ENCODE results near the gene TNFRSF21. TPM values are rescaled to one million over a fixed set of nuclear protein-coding genes. Genes with fewer than 3 reads are reported as not detected.

Gene TNFRSF21
- total and polyA plus RNA-seq, 2 of the 8 experiments (the other 6 are each of a cell fraction or from before 2014, with no cell fraction given) = 16.4 to 52.7 TPM

DNA sequence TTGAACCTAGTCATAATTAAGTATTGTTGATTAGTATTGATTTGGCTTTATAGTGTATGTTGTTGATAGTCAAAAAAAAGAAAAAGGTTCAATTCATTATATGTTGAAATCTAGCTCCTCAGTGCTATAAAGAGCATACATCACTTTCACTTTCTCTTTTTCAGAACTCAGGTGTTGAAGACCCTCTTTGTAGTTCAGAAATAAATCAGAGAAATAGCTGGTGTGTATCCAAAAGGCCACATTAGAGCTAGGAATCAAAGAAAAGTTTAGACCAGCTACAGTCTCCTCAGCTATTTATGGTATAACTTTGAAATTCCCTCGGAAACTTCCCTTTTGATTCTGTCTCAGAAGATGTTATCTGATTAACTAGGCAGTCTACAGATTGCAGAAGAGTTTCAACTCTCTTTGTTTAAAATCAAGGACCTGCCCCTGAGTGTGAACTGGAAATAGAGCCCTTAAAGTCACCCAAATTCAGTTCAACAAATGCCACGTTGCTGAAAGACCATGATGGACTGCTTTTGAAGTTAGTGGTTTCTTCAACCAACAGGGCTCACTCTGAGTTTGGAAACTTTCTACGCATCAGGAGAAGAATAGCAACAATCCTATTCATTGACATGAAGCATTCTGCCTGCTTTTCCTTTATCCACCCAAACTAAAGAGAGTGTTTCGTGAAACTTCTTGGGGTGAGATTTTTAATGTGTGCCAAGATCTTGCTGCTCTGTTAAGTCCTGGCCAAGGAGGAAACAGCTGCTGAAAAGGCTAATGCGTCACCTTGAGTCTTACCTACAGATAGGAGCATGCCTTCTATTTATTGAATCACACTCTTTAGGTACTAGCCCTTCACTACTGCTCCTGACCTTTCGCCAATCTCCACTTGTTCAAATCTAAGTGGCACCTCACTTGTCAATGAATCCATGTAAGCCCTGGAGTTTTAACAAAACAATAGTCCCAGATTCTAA, 111.7 kb downstream of the TNFRSF21 start:
- H3K9ac ChIP-seq (replicated peaks in 1 of 4; ENCODE audit: extremely low read depth in 1 of 4, low read depth in 3 of 4, low read length in 3 of 4) = no peak overlapping the region
- no peak overlapping the region for H3K4me2 ChIP-seq (ENCODE audit: insufficient read depth in 1 of 2, low read depth in 2 of 2, low read length in 2 of 2)
- FAIRE-seq (no peak), DNase-seq (ENCODE audit: low read depth in 1 of 2, low spot score in 2 of 2) (no peak)
- no peaks in the 10 kb centered on the region for H3K27me3 ChIP-seq (replicated peaks in 1 of 4; ENCODE audit: control insufficient read depth in 3 of 4, extremely low read depth in 1 of 4, insufficient read depth in 3 of 4, low read length in 3 of 4)
- H4K91ac ChIP-seq (replicated peaks; ENCODE audit: insufficient read length, low read length) = no peak overlapping the region
- H3K4ac ChIP-seq (replicated peaks; ENCODE audit: insufficient read length, low read depth, low read length) = no peak overlapping the region
- no peaks in the 10 kb centered on the region for H3K79me1 ChIP-seq (ENCODE audit: low read depth, low read length)
- H4K8ac ChIP-seq (ENCODE audit: extremely low read depth, insufficient read depth, low read length) = no peak overlapping the region
- no peak overlapping the region for H4K5ac ChIP-seq (ENCODE audit: insufficient read length, low read depth, low read length)
- no peak overlapping the region for H2AK5ac ChIP-seq (ENCODE audit: low read depth, low read length)
- no peak overlapping the region for H2BK12ac ChIP-seq (ENCODE audit: low read depth, low read length)
- no peaks in the 10 kb centered on the region for H3K4me1 ChIP-seq (replicated peaks in 1 of 4; ENCODE audit: control insufficient read depth in 3 of 4, insufficient read depth in 4 of 4, low read length in 3 of 4)
- H2BK20ac ChIP-seq (ENCODE audit: low read length) = no peak overlapping the region
- no peaks in the 10 kb centered on the region for H3K23me2 ChIP-seq (ENCODE audit: low read depth, low read length)
- H3K56ac ChIP-seq (replicated peaks; ENCODE audit: insufficient read length, low read depth, low read length) = no peak overlapping the region
- H3K27ac ChIP-seq (ENCODE audit: low read depth, low read length) = no peak overlapping the region
- no peak overlapping the region for H3K14ac ChIP-seq (ENCODE audit: insufficient read length)
- no peak overlapping the region for H2BK120ac ChIP-seq (replicated peaks; ENCODE audit: low read depth, low read length)
- H2AFZ ChIP-seq (ENCODE audit: low read length) = no peak overlapping the region
- H3K18ac ChIP-seq (ENCODE audit: extremely low read depth, low read length) = no peak overlapping the region
- no peaks in the 10 kb centered on the region for H4K20me1 ChIP-seq (replicated peaks in 1 of 2; ENCODE audit: control insufficient read depth in 1 of 2, insufficient read depth in 2 of 2, low read length in 2 of 2)
- CTCF ChIA-PET (ENCODE audit: partially characterized antibody) = interaction anchor here (0.9 to 1.3 kb wide), 2 partner anchors 102 to 119 kb away, joined by 3 read pairs; no protein-coding TSS in a partner anchor
- no peak overlapping the region for H3K23ac ChIP-seq (ENCODE audit: insufficient read length)
- 83% methylated on average over 6 of the region's 6 CpGs; no CpG with 5 or more reads in 1 of the 2 experiments for WGBS, 2 experiments (ENCODE audit: extremely low coverage in 1 of 2, insufficient coverage in 1 of 2, insufficient read length in 1 of 2, insufficient replicate concordance in 2 of 2, low coverage in 1 of 2, low lambda C conversion rate in 2 of 2, missing lambda C conversion rate in 1 of 2)
- H3K79me2 ChIP-seq (ENCODE audit: control insufficient read depth in 1 of 2, insufficient read depth in 2 of 2, low read length in 2 of 2) = no peaks in the 10 kb centered on the region
- no peak overlapping the region for H2BK5ac ChIP-seq (ENCODE audit: low read depth, low read length)
- no peak overlapping the region for H2BK15ac ChIP-seq (ENCODE audit: low read length)
- H3K4me3 ChIP-seq (ENCODE audit: extremely low read depth in 1 of 4, insufficient read depth in 2 of 4, low read depth in 3 of 4, low read length in 4 of 4) = no peak overlapping the region
- TF ChIP-seq FOSL1 (IDR thresholded peaks at IDR 0.05; ENCODE audit: insufficient read depth, low read depth, low read length) (no peak), ATF3 (IDR thresholded peaks at IDR 0.05; ENCODE audit: insufficient read depth, low read depth, low read length) (no peak), SIRT6 (IDR thresholded peaks at IDR 0.05; ENCODE audit: low read length) (no peak), RFX5 (IDR thresholded peaks at IDR 0.05; ENCODE audit: borderline replicate concordance, low read depth, low read length) (no peak)
- H3K36me3 ChIP-seq (ENCODE audit: control insufficient read depth in 2 of 4, insufficient read depth in 4 of 4, low read length in 3 of 4) = no peaks in the 10 kb centered on the region
- POLR2A ChIA-PET (ENCODE audit: partially characterized antibody) = no interaction called here
- H3K9me3 ChIP-seq (ENCODE audit: insufficient read depth in 2 of 2, low read depth in 1 of 2, low read length in 1 of 2) = no peaks in the 10 kb centered on the region
